Right atrium auricular region (tissue), 2 donors: ENCODE results near the gene RHOF. TPM values are rescaled to one million over a fixed set of nuclear protein-coding genes. Genes with fewer than 3 reads are reported as not detected.

ENCODE experiments used
- DNase-seq: peaks from one replicate; pipeline ENCODE4 v3.0.0-alpha.2; 2019; ENCODE audit warnings: low spot score
- H3K27ac ChIP-seq, 2 donors: fragments of 200-600 bp; sonication (generic); 1 replicate in 1 of 2; 2 replicates in 1 of 2; pipeline ENCODE4 v1.5.1; 2016 to 2019
- H3K27me3 ChIP-seq, 2 donors: fragments of 200-600 bp; sonication (generic); one replicate each; pipeline versions ENCODE4 v1.5.1 to v1.6.0; 2017 to 2019
- H3K36me3 ChIP-seq: fragments of 200-600 bp; sonication (generic); one replicate; pipeline ENCODE4 v1.5.1; 2016
- H3K4me1 ChIP-seq, 2 donors: fragments of 200-600 bp; sonication (generic); one replicate each; pipeline versions ENCODE4 v1.5.1 to v1.6.0; 2017 to 2019
- H3K4me3 ChIP-seq, 2 donors: fragments of 200-600 bp; sonication (generic); 1 replicate in 1 of 2; 2 replicates in 1 of 2; pipeline ENCODE4 v1.5.1; 2017 to 2019; ENCODE audit warnings: mild to moderate bottlenecking in 1 of 2, moderate library complexity in 1 of 2
- H3K9me3 ChIP-seq, 2 donors: fragments of 200-600 bp; sonication (generic); one replicate each; pipeline ENCODE4 v1.5.1; 2019
- CTCF ChIP-seq, 2 donors: fragments of 200-600 bp; sonication (generic); IDR thresholded peaks; one replicate each; pipeline ENCODE4 v1.5.1; 2019; ENCODE audit warnings: antibody characterized with exemption in 2 of 2
- total RNA-seq, 2 donors: library from RNA; depleted of rRNA; stranded (reverse); fragments of >200 nt; gene quantifications; one replicate each; pipeline ENCODE4 v1.1.0, GENCODE V29; 2016

Gene RHOF
- total RNA-seq, 2 donors from 2014 or later: 7.3 to 21.9 TPM

- Histone ChIP-seq H3K4me3 (no peak overlapping the region), H3K9me3 (no peaks in the 10 kb centered on the region), H3K27ac (no peak overlapping the region), H3K4me1 (peaks cover 0 to 13% of the 10 kb centered on the region in 2 donors), H3K27me3 (no peaks in the 10 kb centered on the region), H3K36me3 (peaks cover 66% of the 10 kb centered on the region)
- no peak for TF ChIP-seq CTCF (IDR thresholded peaks at IDR 0.05)
- no peak for DNase-seq
These were observed 34.8 kb upstream of the RHOF start for GRCh38 chr12:121828306-121828705.

DNA sequence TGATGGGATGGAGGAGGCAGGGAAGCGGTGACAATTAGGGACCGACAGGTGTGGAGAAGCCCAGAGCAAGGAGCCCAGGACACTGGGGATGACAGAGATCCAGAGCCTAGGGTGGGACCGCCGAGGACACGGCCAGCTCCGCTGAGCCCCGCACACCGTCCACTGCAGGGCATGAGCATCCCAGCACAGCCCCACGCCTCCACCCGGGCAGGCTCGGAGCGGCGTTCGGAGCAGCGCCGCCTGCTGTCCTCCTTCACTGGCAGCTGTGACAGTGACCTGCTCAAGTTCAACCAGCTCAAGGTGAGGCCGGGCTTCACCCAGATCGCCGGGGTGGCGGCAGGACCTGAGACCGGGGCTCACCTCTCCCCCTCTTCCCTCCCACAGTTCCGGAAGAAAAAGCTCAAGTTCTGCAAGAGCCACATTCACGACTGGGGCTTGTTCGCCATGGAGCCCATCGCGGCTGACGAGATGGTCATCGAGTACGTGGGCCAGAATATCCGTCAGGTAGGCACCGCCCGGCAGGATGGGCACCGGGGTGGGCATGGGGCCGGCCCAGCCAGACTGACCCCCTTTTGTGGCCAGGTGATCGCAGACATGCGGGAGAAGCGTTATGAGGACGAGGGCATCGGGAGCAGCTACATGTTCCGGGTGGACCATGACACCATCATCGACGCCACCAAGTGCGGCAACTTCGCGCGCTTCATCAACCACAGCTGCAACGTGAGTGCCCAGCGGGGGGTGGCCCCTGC is 34.0 kb upstream of the RHOF start:
- no peak for TF ChIP-seq CTCF (IDR thresholded peaks at IDR 0.05)
- Histone ChIP-seq H3K36me3 (peaks cover 74% of the 10 kb centered on the region), H3K27ac (no peak overlapping the region), H3K9me3 (no peaks in the 10 kb centered on the region), H3K4me3 (no peak overlapping the region), H3K4me1 (peaks cover 0 to 13% of the 10 kb centered on the region in 2 donors), H3K27me3 (no peaks in the 10 kb centered on the region)
- DNase-seq: no peak

DNA sequence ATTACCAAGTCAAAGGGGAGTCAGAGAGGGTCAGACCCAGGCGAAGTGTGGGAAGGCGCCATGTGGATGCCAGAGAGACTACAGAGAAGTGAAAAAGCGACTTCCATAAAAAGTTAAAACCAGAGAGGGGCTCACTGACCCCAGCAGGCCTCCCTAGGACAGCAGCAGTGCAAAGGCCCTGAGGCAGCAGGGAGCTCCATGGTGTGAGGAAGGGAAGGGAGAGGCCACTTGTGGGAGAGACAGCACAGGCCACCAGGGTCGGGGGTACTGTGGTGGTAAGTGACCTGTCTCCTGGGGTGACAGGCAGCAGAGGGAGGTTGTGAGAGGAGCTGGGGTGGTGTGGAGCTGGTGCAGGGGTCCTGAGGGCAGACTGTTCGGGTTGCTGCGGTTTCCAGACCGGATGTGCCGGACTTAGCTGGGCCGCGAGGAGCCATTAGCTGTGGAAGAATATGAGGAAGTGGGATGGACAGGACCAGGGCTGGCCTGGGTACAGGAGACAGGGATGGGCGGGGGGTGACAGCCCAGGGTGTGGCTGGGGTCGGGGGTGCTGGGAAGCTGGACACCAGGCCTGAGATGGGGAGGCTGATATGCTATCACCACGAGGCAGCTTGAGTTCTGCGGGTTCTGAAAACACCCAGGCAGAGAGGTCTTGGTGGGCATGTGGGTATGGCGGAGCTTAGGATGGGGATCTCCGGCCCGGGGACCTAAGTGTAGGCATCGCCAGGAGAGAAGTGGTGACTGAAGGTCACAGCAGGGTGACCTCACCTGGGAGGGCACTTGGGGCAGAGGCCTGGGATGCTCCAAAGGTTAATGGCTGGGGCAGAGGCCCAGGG is 33.0 kb upstream of the RHOF start:
- peaks cover 76% of the 10 kb centered on the region for H3K36me3 ChIP-seq
- H3K27ac ChIP-seq: no peak overlapping the region
- H3K9me3 ChIP-seq: no peaks in the 10 kb centered on the region
- no peaks in the 10 kb centered on the region for H3K27me3 ChIP-seq
- H3K4me1 ChIP-seq: peaks cover 0 to 13% of the 10 kb centered on the region in 2 donors
- H3K4me3 ChIP-seq: no peak overlapping the region
- DNase-seq: no peak
- TF ChIP-seq CTCF (IDR thresholded peaks at IDR 0.05): no peak

DNA sequence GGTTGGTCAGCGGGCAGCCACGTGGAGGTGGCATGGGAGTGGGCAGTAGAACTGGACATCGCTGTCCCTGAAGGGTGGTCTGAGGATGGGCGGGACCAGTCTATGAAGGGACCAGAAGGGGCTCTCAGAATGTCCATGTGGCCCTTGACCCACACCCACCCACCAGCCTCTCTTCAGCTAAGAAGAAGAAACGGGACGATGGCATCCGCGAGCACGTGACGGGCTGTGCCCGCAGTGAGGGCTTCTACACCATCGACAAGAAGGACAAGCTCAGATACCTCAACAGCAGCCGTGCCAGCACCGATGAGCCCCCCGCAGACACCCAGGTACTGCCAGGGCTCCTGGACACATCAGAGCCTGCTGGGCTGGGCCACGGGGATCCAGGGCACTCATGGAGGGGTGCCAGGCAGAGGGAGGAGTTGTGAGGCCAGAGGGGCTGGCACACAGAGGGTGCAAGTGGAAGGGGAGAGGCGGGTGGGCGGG is 31.6 kb upstream of the RHOF start:
- Histone ChIP-seq H3K4me1 (peaks cover 0 to 13% of the 10 kb centered on the region in 2 donors), H3K36me3 (peaks cover 76% of the 10 kb centered on the region), H3K27ac (no peak overlapping the region), H3K27me3 (no peaks in the 10 kb centered on the region), H3K9me3 (no peaks in the 10 kb centered on the region), H3K4me3 (no peak overlapping the region)
- DNase-seq: no peak
- TF ChIP-seq CTCF (IDR thresholded peaks at IDR 0.05): no peak

GRCh38 chr12:121823727-121824115 is 30.2 kb upstream of the RHOF start:
- Histone ChIP-seq H3K4me1 (no peaks in the 10 kb centered on the region), H3K27ac (no peak overlapping the region), H3K36me3 (peaks cover 79% of the 10 kb centered on the region), H3K27me3 (no peaks in the 10 kb centered on the region), H3K4me3 (no peak overlapping the region), H3K9me3 (no peaks in the 10 kb centered on the region)
- DNase-seq: no peak
- TF ChIP-seq CTCF (IDR thresholded peaks at IDR 0.05): no peak
